HepG2 (cell line): Measurements from ENCODE around the gene SGPL1. TPM values are rescaled to one million over a fixed set of nuclear protein-coding genes. Genes with fewer than 3 reads are reported as not detected.

Source experiments
- ATAC-seq: fragments of 200-7000 bp; cut with Tn5 transposase; 3 replicates; pipeline ENCODE4 v1.9.1; 2020; ENCODE audit warnings: mild to moderate bottlenecking, moderate library complexity
- BruUV-seq: library from RNA; stranded (reverse); fragments of 400-500 nt; replicated peaks from 2 replicates; lab custom pipeline; 2021; lab: Mats Ljungman, UMichigan
- CTCF ChIA-PET: fragments of 300-600 bp; formaldehyde crosslinking; extraction: SDS; loops from one replicate; lab custom pipeline; 2021; ENCODE audit warnings: low total read pairs, inconsistent platforms, low intra/inter-chr PET ratio; lab: Yijun Ruan, JAX
- POLR2A ChIA-PET: fragments of 350-600 bp; sonication (Branson Sonifier 250); formaldehyde crosslinking; loops from one replicate; lab custom pipeline; 2020; ENCODE audit warnings: antibody characterized with exemption, inconsistent platforms; lab: Yijun Ruan, JAX
- DNase-seq: peaks from one replicate; pipeline ENCODE4 v3.0.0-alpha.2; 2015; ENCODE audit warnings: low spot score
- FAIRE-seq: peaks from 3 replicates; lab custom pipeline; 2011; peaks lifted over from hg19 to GRCh38; lab: Jason Lieb, UNC
- H2AFZ ChIP-seq: one replicate; pipeline ENCODE4 v1.6.1; 2011; ENCODE audit warnings: low read length, inconsistent platforms
- H3K27ac ChIP-seq: fragments of 300-600 bp; 3 replicates; pipeline ENCODE4 v1.8.0; 2011; ENCODE audit warnings: mixed run types, mild to moderate bottlenecking, mixed read lengths, low read length, inconsistent platforms; ENCODE audit not compliant: insufficient read depth; ENCODE audit errors: extremely low read length
- H3K27me3 ChIP-seq, 2 experiments: fragments of 200-600 bp in 1 of 2; 2 replicates in 1 of 2; 3 replicates in 1 of 2; pipeline versions ENCODE4 v1.6.0 to v1.8.0; 2011; ENCODE audit warnings: low read length in 2 of 2, mild to moderate bottlenecking in 2 of 2, moderate library complexity in 2 of 2, inconsistent platforms in 1 of 2; ENCODE audit not compliant: insufficient read depth in 2 of 2, control insufficient read depth in 1 of 2
- H3K36me3 ChIP-seq, 2 experiments: fragments of 200-600 bp in 1 of 2; replicated peaks in 1 of 2; 2 replicates in 1 of 2; 3 replicates in 1 of 2; pipeline versions ENCODE4 v1.5.1 to v1.8.0; 2011; ENCODE audit warnings: low read length in 2 of 2, inconsistent platforms in 1 of 2; ENCODE audit not compliant: insufficient read depth in 2 of 2, control insufficient read depth in 1 of 2
- H3K4me1 ChIP-seq: 2 replicates; pipeline ENCODE4 v1.5.1; 2012; ENCODE audit warnings: low read length, inconsistent platforms; ENCODE audit not compliant: insufficient read depth
- H3K4me2 ChIP-seq: 2 replicates; pipeline ENCODE4 v1.6.0; 2011; ENCODE audit warnings: low read depth, low read length, inconsistent platforms
- H3K4me3 ChIP-seq, 3 experiments: fragments of 200-600 bp in 1 of 3; sonication (generic), shearing (Covaris generic) in 1 of 3; replicated peaks in 1 of 3; 2 replicates each; pipeline ENCODE4 v1.5.1; 2011 to 2016; ENCODE audit warnings: low read length in 3 of 3, inconsistent platforms in 2 of 3, low read depth in 2 of 3, mild to moderate bottlenecking in 2 of 3, control low read depth in 1 of 3, mixed read lengths in 1 of 3; ENCODE audit not compliant: insufficient read depth in 1 of 3
- H3K79me2 ChIP-seq: one replicate; pipeline ENCODE4 v1.6.1; 2011; ENCODE audit warnings: low read length, inconsistent platforms; ENCODE audit not compliant: insufficient read depth
- H3K9ac ChIP-seq: 2 replicates; pipeline ENCODE4 v1.6.0; 2011; ENCODE audit warnings: mild to moderate bottlenecking, low read depth, low read length, inconsistent platforms; ENCODE audit not compliant: insufficient read depth
- H3K9me3 ChIP-seq: 2 replicates; pipeline ENCODE4 v1.5.1; 2012; ENCODE audit warnings: mild to moderate bottlenecking, low read length
- H4K20me1 ChIP-seq: 2 replicates; pipeline ENCODE4 v1.6.0; 2011; ENCODE audit warnings: inconsistent platforms, mild to moderate bottlenecking, low read length, moderate library complexity; ENCODE audit not compliant: insufficient read depth
- CHCHD3 ChIP-seq: sonication (generic); formaldehyde crosslinking; IDR thresholded peaks from 2 replicates; pipeline ENCODE4 v1.8.0; 2022; ENCODE audit warnings: mild to moderate bottlenecking, missing genetic modification reagents, moderate library complexity
- GTF3A ChIP-seq: sonication (generic); formaldehyde crosslinking; conservative IDR thresholded peaks from 2 replicates; pipeline ENCODE4 v1.4.0; 2020; ENCODE audit warnings: mild to moderate bottlenecking, missing genetic modification reagents
- HCFC1 ChIP-seq: fragments of 150-350 bp; IDR thresholded peaks from 2 replicates; pipeline ENCODE4 v1.6.1; 2014; ENCODE audit warnings: low read depth, low read length
- HMGA1 ChIP-seq: sonication (generic); formaldehyde crosslinking; conservative IDR thresholded peaks from 2 replicates; pipeline ENCODE4 v1.4.0; 2020; ENCODE audit warnings: missing genetic modification reagents
- KDM6A ChIP-seq: IDR thresholded peaks from 2 replicates; pipeline ENCODE4 v1.6.1; 2016; ENCODE audit warnings: low read depth
- KLF9 ChIP-seq: IDR thresholded peaks from 2 replicates; pipeline ENCODE4 v1.6.1; 2016; ENCODE audit warnings: low read depth
- MED8 ChIP-seq: sonication (generic); formaldehyde crosslinking; IDR thresholded peaks from 2 replicates; pipeline ENCODE4 v1.8.1; 2023; ENCODE audit warnings: mild to moderate bottlenecking, missing genetic modification reagents; ENCODE audit not compliant: insufficient replicate concordance
- NFE2 ChIP-seq: sonication (generic); formaldehyde crosslinking; IDR thresholded peaks from 2 replicates; pipeline ENCODE4 v1.4.0; 2020; ENCODE audit warnings: missing genetic modification reagents
- SAP130 ChIP-seq: IDR thresholded peaks from 2 replicates; pipeline ENCODE4 v1.6.1; 2016; ENCODE audit warnings: low read depth
- ZNF552 ChIP-seq: sonication (generic); formaldehyde crosslinking; IDR thresholded peaks from 2 replicates; pipeline ENCODE4 v1.9.0; 2022; ENCODE audit warnings: missing genetic modification reagents, mild to moderate bottlenecking, borderline replicate concordance
- ZNF768 ChIP-seq: sonication (generic); formaldehyde crosslinking; IDR thresholded peaks from 2 replicates; pipeline ENCODE4 v1.4.0; 2020; ENCODE audit warnings: missing genetic modification reagents
- WGBS: methylation state at CpG from one replicate; pipeline ENCODE4 v1.1.6; 2017; ENCODE audit warnings: low lambda C conversion rate; 5-methylcytosine and 5-hydroxymethylcytosine counted together
- in situ Hi-C: cut with HindIII; loops from 2 replicates; pipeline ENCODE4 v1.10.0; 2017; ENCODE audit warnings: low pct_unique_long_range_greater_than_20kb; ENCODE audit not compliant: extremely low pct_ligation_motif_present
- intact Hi-C: fragments of 100-400 bp; cut with micrococcal nuclease; formaldehyde crosslinking; loops from one replicate; pipeline ENCODE4 v1.10.0; 2022; ENCODE audit not compliant: unreplicated experiment
- polyA plus RNA-seq, 8 experiments: library from polyadenylated mRNA; depleted of rRNA in 3 of 8; stranded (reverse) in 7 of 8; unstranded in 1 of 8; fragments of >200 nt; fragmentation: Illumina TruSeq in 4 of 8; extraction: Trizol in 4 of 8; gene quantifications; 2 replicates each; pipeline versions ENCODE4 v1.2.1 to v1.2.3, GENCODE V29; 2011 to 2016; ENCODE audit warnings: low read depth in 4 of 8, missing spikeins in 1 of 8, mixed read lengths in 1 of 8; ENCODE audit not compliant: insufficient read depth in 1 of 8
- total RNA-seq, 5 experiments: library from RNA; depleted of rRNA; stranded (reverse); fragments of >200 nt; fragmentation: Illumina TruSeq; extraction: Trizol; gene quantifications; 2 replicates each; pipeline ENCODE4 v1.2.3, GENCODE V29; 2016; ENCODE audit warnings: low read depth in 1 of 5
- TF ChIP-seq, protein P1 (sequence below): sonication (generic); formaldehyde crosslinking; IDR thresholded peaks from 2 replicates; pipeline ENCODE4 v1.9.0; 2021; ENCODE audit warnings: mild to moderate bottlenecking, missing genetic modification reagents

The SGPL1 gene
- total and polyA plus RNA-seq, 2 of the 13 experiments (the other 11 are each of a cell fraction or from before 2014, with no cell fraction given), result 17.6 to 25.0 TPM

- H2AFZ ChIP-seq, result no peak overlapping the region
- intact Hi-C loops (no loop called here), in situ Hi-C loops (loop anchor here (5.0 kb wide), 1 partner anchor 381 kb away; no protein-coding TSS in a partner anchor)
- no peak for TF ChIP-seq HMGA1 (CRISPR knock-in tag)
- no peak for TF ChIP-seq SAP130 (CRISPR knock-in tag)
- peak; percentile 77 for TF ChIP-seq ZNF768
- TF ChIP-seq MED8 (CRISPR knock-in tag), result no peak
- no peak for TF ChIP-seq NFE2 (CRISPR knock-in tag)
- no peak for TF ChIP-seq HCFC1
- no peak for TF ChIP-seq GTF3A (CRISPR knock-in tag)
- no peak for ATAC-seq
- no peak overlapping the region for H3K27ac ChIP-seq
- no peaks in the 10 kb centered on the region for H3K36me3 ChIP-seq
- BruUV-seq, result no TSS peak
- H3K27me3 ChIP-seq, result peaks cover 9 to 52% of the 10 kb centered on the region in 2 experiments; a peak in 4 of 5 replicates
- no peaks in the 10 kb centered on the region for H3K9me3 ChIP-seq
- no peak for FAIRE-seq
- H3K4me3 ChIP-seq, result no peak overlapping the region
- H3K9ac ChIP-seq, result no peak overlapping the region
- DNase-seq, result no peak
- H3K4me1 ChIP-seq, result no peaks in the 10 kb centered on the region
- WGBS, result 11% methylated on average over 3 of the region's 5 CpGs
- H3K79me2 ChIP-seq, result no peaks in the 10 kb centered on the region
- ChIA-PET CTCF (no interaction called here), POLR2A (no interaction called here)
- H3K4me2 ChIP-seq, result no peak overlapping the region
- H4K20me1 ChIP-seq, result no peaks in the 10 kb centered on the region; the same call in 1 of the 2 replicates
These were observed 90.5 kb downstream of the SGPL1 start for GRCh38 chr10:70906031-70906783.

GRCh38 chr10:70906953-70907636 lies 91.3 kb downstream of the SGPL1 start:
- ATAC-seq, result no peak
- Histone ChIP-seq H3K4me2 (no peak overlapping the region), H2AFZ (no peak overlapping the region), H3K4me3 (no peak overlapping the region), H3K79me2 (no peaks in the 10 kb centered on the region), H3K4me1 (no peaks in the 10 kb centered on the region), H3K9ac (no peak overlapping the region), H3K9me3 (no peaks in the 10 kb centered on the region), H3K27ac (no peak overlapping the region), H3K27me3 (peaks cover 9 to 44% of the 10 kb centered on the region in 2 experiments; a peak in 4 of 5 replicates), H3K36me3 (no peaks in the 10 kb centered on the region), H4K20me1 (no peaks in the 10 kb centered on the region; the same call in 1 of the 2 replicates)
- WGBS, result 40% methylated on average over 15 of the region's 15 CpGs
- ChIA-PET CTCF (no interaction called here), POLR2A (no interaction called here)
- no TSS peak for BruUV-seq
- DNase-seq, result no peak
- FAIRE-seq, result no peak
- intact Hi-C loops, result no loop called here
- in situ Hi-C loops, result loop anchor here (5.0 kb wide), 1 partner anchor 380 kb away; no protein-coding TSS in a partner anchor
- TF ChIP-seq KLF9, result no peak
- no peak for TF ChIP-seq ZNF552 (CRISPR knock-in tag)
- TF ChIP-seq CHCHD3, result no peak
- no peak for TF ChIP-seq KDM6A
- TF ChIP-seq, protein P1, sequence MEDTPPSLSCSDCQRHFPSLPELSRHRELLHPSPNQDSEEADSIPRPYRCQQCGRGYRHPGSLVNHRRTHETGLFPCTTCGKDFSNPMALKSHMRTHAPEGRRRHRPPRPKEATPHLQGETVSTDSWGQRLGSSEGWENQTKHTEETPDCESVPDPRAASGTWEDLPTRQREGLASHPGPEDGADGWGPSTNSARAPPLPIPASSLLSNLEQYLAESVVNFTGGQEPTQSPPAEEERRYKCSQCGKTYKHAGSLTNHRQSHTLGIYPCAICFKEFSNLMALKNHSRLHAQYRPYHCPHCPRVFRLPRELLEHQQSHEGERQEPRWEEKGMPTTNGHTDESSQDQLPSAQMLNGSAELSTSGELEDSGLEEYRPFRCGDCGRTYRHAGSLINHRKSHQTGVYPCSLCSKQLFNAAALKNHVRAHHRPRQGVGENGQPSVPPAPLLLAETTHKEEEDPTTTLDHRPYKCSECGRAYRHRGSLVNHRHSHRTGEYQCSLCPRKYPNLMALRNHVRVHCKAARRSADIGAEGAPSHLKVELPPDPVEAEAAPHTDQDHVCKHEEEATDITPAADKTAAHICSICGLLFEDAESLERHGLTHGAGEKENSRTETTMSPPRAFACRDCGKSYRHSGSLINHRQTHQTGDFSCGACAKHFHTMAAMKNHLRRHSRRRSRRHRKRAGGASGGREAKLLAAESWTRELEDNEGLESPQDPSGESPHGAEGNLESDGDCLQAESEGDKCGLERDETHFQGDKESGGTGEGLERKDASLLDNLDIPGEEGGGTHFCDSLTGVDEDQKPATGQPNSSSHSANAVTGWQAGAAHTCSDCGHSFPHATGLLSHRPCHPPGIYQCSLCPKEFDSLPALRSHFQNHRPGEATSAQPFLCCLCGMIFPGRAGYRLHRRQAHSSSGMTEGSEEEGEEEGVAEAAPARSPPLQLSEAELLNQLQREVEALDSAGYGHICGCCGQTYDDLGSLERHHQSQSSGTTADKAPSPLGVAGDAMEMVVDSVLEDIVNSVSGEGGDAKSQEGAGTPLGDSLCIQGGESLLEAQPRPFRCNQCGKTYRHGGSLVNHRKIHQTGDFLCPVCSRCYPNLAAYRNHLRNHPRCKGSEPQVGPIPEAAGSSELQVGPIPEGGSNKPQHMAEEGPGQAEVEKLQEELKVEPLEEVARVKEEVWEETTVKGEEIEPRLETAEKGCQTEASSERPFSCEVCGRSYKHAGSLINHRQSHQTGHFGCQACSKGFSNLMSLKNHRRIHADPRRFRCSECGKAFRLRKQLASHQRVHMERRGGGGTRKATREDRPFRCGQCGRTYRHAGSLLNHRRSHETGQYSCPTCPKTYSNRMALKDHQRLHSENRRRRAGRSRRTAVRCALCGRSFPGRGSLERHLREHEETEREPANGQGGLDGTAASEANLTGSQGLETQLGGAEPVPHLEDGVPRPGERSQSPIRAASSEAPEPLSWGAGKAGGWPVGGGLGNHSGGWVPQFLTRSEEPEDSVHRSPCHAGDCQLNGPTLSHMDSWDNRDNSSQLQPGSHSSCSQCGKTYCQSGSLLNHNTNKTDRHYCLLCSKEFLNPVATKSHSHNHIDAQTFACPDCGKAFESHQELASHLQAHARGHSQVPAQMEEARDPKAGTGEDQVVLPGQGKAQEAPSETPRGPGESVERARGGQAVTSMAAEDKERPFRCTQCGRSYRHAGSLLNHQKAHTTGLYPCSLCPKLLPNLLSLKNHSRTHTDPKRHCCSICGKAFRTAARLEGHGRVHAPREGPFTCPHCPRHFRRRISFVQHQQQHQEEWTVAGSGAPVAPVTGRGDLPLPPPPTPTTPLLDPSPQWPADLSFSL (CRISPR knock-in tag), result no peak
